GM19240 (cell line): ENCODE data around the gene CCDC50.

ENCODE experiments used
- DNase-seq: peaks from one replicate; pipeline ENCODE4 v3.0.0; 2011; ENCODE audit warnings: low spot score; ENCODE audit not compliant: insufficient read length

Gene CCDC50

GRCh38 chr3:191376516-191377141, 47.4 kb downstream of the CCDC50 start:
- no peak for DNase-seq

DNA sequence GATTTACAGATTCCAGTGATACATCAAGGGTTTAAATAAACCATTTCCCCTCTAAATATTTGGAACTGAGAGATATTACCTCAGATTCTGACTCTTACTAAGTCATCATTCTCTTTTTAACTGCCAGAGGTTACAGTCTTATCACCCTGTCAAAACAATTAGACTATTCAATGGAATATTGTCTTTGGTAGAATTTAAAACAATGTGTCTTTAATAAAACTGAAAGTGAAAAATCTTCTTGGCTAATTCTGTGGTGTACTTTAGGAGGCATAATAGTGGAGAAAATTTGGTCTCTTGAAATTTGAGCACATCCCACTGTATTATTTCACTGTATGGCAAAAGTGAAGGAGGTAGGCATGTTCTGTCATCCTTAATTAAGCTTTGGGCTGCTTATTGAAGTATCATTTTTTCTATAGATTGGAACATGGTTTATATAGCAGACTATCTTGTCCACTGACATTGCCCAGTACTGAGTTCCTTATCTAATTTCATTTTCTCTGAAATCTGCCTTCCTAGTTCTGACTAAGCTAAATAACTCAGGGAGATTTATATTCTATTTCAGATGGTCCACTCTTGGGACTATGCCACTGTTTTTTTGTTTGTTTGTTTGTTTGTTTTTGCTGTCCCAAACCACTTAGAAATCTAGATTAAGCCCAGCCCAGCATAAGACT, 49.1 kb downstream of the CCDC50 start:
- DNase-seq, result no peak

DNA sequence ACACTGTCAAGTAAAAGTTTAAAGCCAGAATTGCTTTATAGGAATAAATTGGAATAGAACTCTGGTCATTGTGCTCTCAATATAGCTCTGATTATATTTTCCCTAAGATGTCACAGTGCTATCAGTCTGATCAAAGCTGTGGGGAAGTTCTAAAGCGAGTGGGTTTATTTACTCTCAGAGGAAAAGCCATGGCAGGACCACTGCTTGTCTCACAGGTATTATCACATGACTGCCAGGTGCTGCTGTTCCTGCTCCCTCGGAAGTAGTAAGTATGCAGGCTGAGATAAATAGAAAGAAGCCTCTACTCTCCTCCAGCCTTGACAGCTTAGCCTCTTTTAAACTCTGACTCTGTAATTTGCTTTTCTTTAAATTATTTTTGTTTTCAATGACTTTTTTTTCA, 50.3 kb downstream of the CCDC50 start:
- DNase-seq, result no peak

DNA sequence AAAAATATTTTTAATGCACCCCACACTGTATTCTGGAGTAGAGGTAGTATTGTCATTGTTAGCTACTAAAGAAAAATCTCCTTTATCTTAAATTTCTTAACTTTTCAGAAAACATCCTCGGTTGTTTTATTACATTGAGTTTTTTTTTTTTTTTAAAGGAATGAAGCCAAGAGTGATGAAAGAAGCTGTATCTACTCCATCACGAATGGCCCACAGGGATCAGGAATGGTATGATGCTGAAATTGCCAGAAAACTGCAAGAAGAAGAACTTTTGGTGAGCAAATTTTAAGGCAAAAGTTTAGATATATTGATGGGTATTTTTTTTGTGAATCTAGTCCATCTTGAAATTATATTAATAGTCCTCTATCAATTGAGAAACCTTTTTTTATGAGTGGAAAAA, 50.8 kb downstream of the CCDC50 start:
- no peak for DNase-seq

GRCh38 chr3:191381303-191381702, 52.1 kb downstream of the CCDC50 start:
- DNase-seq, result no peak

DNA sequence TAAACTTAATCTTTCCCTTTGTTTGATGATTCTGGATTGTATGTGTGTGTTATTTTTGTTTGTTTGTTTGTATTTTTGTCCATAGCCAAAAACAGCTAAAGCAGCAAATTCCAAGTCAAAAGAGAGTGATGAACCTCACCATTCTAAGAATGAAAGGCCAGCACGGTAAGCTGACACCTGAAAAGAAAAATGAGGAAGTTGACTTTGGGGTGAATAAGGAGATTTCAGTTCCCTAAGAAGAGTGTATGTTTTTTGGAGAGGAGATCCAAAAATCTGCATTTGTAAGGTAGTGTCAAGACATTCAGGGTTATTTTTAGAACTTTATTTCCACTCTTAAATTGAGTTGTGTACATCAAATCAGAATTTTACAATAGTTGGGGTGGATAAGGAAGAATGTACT, 53.5 kb downstream of the CCDC50 start:
- DNase-seq, result no peak

DNA sequence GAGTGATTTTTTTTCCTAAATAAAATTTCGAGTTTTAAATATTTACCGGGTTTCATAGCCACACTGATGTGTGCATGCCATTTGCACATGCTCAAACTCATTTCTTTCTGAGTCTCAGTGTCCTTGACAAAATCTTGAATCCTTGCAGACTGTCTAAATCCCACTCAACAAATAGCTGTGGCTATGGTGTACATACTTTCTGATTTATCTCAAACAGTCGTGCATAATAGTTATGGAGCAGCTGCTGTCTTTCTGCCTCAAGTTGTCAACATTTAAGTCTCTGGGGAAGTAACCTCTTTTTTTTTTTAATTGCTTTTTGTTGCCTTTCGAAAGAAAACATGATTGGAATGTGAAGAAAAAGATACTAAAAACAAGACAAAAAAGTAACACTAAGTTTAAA, 53.9 kb downstream of the CCDC50 start:
- no peak for DNase-seq

DNA sequence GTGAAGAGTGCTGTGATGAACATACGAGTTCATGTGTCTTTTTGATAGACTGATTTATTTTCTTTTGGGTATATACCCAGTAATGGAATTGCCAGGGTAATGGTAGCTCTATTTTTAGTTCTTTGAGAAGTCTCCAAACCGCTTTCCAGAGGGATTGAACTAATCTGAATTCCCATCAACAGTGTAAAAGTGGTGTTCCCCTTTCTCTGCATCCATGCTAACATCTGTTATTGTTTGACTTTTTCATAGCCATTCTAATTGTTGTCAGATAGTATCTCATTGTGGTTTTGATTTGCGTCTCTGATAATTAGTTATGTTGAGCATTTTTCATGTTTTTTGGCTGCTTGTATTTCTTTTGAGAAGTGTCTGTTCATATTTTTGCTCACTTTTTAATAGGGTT, 55.9 kb downstream of the CCDC50 start:
- DNase-seq, result no peak

DNA sequence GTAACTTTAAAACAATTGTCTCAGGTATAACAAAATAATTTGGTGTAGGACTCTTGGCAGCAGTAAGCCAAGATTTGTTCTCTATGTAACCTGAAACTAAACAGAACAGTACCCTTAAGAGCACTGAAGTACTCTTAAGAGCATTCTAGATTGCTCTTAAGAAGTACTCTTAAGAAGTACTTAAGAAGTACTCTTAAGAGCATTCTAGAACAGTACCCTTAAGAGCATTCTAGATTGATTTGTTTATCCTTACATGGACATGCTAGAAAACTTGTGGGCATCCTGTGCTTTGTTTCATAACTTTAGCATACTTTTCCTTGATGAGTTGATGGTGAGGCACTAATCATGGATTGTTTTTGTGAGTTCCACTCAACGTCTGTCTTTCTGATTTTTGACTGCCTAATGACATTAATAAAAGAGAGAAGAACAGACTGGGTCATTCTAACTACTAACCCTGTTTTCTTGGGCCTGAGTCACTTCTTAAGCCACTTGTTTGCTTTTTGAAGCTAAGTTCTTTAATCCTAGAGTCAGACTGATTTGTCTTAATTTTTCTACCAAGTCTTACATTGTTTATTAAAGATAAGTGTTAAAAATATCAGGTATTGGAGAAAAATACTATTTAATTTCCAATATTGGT, 58.4 kb downstream of the CCDC50 start:
- no peak for DNase-seq

GRCh38 chr3:191388823-191389222, 59.6 kb downstream of the CCDC50 start:
- DNase-seq, result no peak

DNA sequence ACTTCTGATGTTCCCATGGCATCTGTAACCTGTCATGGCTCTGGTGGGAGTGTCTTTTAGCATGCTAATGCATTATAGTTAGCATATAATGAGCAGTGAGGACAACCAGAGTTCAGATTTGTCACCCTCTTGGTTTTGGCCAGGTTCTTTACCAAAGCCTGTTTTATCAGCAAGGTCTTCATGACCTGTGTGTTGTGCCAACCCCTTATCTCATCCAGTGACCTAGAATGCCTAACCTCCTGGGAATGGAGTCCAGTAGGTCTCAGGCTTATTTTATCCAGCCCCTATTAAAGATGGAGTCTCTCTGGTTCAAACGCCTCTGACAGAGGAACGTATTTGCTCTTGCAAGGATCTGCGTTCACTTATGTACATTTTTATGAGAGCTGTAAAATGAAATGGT, 61.4 kb downstream of the CCDC50 start:
- no peak for DNase-seq

- DNase-seq, result no peak
These were observed 62.9 kb downstream of the CCDC50 start for GRCh38 chr3:191391861-191392808.

- no peak for DNase-seq
These were observed 64.0 kb downstream of the CCDC50 start for GRCh38 chr3:191393146-191393545.

DNA sequence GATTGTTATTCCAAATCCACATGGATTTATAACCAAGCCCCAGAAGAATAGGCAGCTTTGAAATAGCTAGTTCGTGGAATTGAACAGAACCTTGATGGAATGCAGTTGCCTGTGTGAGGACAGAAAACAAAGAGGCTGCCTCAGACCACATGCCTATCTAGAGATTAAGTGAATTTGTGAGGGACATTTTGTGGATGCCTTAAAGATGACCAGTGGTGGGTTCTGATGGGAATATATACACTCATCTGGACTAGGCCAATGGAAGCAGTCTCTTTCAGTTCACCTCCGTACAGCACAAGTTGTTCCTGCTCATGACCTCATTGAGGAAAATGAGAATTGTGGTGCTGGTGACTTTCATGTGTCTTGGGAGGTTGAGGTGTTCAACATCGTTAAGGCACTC, 68.6 kb downstream of the CCDC50 start:
- DNase-seq, result no peak

DNA sequence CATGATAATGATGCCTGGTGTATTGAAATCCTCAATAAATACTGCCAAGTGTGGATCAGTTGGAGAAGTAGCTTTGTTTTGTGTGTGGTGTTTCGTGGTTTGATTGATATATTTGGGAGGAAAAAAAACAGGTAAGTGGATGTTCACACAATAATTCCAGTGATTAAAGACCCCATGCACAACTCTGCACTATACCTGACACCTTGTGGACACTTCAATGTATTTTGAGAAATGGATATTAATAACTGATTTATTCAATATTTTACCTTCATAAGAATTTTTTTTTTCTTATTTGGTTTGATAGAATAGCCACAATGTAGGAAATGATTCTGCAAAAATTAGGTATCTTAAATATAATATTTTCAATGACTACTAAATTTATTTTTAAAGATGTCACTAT, 69.4 kb downstream of the CCDC50 start:
- no peak for DNase-seq

DNA sequence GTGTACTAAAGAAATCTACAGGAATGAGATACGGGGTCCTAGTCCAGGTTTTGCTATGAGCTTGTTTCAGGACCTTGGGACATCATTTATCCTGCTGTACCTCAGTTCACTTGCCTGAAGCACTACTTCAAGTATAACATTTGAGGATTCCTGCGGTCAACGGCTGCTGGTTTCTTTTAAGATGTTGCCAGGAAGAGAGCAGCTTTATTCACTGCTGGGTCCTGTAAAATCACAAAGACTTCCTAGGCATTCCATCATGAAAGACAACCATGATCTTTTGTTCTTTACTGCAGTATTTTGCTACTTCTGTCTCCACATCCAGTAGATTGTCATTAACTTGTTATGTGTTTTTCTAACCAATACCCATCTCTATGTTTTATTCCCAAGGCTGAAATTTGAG, 70.7 kb downstream of the CCDC50 start:
- DNase-seq, result no peak

DNA sequence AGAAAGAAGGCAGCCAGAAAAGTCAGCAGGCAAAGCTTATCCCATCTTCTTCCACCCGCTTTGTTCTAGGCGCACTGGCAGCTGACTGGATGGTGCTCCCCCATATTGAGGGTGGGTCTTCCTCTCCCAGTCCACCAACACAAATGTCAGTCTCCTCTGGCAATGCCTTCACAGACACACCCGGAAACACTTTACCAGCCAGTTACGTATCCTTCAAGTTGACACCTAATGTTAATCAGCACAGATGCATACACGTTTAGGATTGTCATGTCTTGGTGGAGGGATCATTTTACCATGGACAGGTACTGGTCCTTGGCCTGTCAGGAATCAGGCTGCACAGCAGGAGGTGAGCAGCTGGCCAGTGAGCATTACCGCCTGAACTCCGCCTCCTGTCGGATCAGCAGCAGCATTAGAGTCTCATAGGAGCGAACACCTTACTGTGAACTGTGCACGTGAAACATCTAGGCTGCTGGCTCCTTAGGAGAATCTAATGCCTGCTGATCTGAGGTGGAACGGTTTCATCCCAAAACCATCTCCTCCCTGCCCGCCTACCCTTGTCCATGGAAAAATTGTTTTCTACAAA, 72.7 kb downstream of the CCDC50 start:
- no peak for DNase-seq

DNA sequence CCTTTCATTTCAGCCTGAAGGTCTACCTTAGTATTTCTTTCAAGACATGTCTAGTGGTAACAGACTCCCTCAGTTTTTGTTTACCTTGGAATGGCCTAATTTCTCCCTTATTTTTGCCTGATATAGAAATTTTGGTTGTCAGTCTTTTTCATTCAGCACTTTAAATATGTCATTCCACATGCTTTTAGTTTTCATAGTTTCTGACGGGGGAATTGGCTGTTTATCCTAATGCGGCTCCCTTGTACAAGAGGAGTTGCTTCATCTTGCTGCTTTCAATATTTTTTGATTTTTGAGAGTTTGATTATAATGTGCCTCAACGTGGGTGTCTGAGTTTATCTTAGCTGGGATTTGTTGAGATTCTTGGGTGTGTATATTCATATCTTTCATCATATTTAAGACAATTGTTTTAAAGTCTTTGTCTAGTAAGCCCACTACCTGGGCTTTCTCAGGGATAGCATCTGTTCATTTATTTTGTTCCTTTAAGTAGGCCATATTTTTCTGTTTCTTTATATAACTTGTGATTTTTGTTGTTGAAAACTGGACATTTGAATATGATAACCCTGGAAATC, 80.7 kb downstream of the CCDC50 start:
- DNase-seq, result no peak

DNA sequence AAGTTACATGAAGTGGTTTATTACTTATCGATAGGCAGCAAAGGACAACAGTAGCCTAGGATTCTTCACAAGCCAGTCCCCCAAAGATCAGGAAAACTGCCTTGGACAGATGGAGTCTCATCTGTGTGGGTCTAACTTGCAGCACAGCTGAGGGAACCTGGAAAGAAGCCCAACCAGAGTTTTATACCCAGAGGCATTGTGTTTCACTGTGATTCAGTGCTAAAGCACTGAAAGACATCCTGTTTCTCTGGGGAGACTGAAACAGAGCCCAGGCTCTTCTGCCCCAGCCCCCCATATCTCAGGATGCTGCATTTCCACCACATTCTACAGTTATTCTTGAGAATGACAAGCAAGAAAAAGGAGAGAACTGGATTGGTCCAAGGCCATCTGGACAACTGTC, 83.6 kb downstream of the CCDC50 start:
- DNase-seq, result no peak

DNA sequence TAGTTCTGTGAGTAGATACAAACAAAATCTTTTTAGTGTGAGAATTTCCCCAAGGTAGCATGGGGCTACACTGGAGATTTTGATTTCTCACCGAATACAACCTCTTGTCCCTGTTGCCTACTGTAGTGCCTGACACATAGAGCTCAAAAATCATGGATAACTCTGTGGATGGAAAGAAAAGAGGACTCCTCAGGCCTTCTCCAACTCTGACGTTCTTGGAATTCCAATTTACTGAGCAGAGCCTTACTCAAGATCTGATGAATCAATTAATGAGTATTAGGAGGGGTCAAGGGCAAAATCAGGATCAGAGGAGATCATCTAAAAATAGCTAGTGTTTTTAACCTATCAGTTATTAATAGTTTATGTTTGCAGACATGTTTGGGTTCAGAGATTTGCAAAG, 85.1 kb downstream of the CCDC50 start:
- DNase-seq, result no peak

DNA sequence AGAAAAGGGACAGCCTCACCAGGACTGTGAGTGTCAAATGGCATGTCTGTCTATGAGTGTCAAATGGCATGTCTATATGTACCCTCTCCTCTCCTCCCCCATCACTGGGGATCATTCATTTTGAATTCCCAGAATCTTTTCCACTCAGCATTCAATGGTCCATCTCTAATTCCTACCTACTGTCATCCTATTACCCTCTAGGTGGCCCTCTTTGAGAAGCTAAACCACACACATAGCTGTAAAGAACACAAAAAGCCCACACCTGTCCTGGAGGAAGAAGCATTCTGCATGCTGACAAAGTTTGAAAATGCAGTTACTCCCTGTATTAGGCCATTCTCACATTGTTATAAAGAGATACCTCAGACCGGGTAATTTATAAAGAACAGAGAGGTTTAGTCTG, 85.5 kb downstream of the CCDC50 start:
- DNase-seq, result no peak
